ENCODE data around the gene HOXB5. TPM values are rescaled to one million over a fixed set of nuclear protein-coding genes. Genes with fewer than 3 reads are reported as not detected.

The HOXB5 gene
- total RNA-seq, 2 experiments from 2014 or later = not detected

DNA sequence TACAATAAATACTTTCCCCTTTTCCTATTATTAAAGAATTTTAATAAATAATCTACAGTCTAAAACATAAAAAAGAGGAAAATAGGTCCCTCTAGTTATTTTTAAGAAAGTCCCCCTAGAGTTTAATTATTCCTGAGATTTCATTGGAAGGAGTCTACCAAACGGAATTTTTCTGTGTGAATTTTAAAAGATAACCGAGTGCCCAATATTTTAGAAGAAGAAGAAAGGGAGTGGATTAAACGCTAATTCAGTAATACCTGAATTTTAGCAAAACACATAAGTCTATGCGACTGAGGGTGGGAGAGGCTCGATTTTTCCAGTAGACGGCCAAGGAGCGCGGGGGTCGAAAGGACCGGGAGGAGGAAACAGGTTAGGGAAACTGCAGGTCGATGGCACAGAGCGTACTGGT is 50.9 kb downstream of the HOXB5 start:
- no peaks in the 10 kb centered on the region for H3K9me3 Mint-ChIP-seq
- CTCF ChIA-PET = interaction anchor here (1.1 to 1.9 kb wide), 3 partner anchors 35 to 280 kb away, joined by 3 to 5 read pairs (median 3); partner anchors contain the start of gene HOXB4
- POLR2A ChIA-PET = interaction anchor here (1.1 kb wide), 1 partner anchor 30 kb away, joined by 3 read pairs; no protein-coding TSS in a partner anchor
- intact Hi-C loops (cut with micrococcal nuclease) = loop anchor here (5.0 kb wide), 1 partner anchor 35 kb away; the partner anchor contains the start of gene HOXB4
- H3K36me3 Mint-ChIP-seq = peaks cover 11% of the 10 kb centered on the region
- peaks cover 18% of the 10 kb centered on the region for H3K27me3 Mint-ChIP-seq
- no peak for DNase-seq
- H3K27ac Mint-ChIP-seq = peak overlapping the region; percentile 96
- peak overlapping the region; percentile 84 for H3K4me3 Mint-ChIP-seq
- peaks cover 35% of the 10 kb centered on the region for H3K4me1 Mint-ChIP-seq (ENCODE audit: low read depth)

DNA sequence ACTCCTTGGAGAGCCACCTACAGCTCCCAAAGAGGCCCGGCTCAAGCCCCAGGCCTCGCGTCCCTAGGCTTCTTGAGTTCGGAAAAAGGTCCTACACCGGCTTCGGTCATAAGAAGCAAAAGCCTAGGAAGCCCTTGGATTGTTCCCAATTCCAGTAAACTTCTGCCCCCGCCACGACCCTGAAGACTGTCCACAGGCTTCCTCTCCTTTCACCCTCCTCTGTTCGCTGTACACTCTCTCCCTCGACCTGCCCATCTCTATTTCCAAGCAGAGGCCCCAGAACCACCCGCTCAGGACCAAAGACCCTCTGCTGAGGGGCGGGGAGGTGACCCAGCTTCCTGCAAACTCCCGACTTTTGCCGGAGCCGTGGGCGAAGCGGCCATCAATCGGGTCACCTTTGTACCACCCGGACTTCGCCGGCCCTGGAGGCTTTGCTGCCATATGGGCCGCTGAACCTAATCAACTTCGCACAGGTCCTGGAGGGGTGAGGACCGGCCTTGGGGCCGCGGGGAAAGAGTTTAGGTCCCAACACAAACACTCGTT is 51.4 kb downstream of the HOXB5 start:
- peak overlapping the region; percentile 84 for H3K4me3 Mint-ChIP-seq
- intact Hi-C loops (cut with micrococcal nuclease) = loop anchor here (5.0 kb wide), 1 partner anchor 35 kb away; the partner anchor contains the start of gene HOXB4
- H3K27me3 Mint-ChIP-seq = peaks cover 18% of the 10 kb centered on the region
- H3K4me1 Mint-ChIP-seq (ENCODE audit: low read depth) = peaks cover 31% of the 10 kb centered on the region
- peak overlapping the region; percentile 96 for H3K27ac Mint-ChIP-seq
- ChIA-PET CTCF (interaction anchor here (1.1 to 1.9 kb wide), 2 partner anchors 36 to 51 kb away, joined by 3 to 5 read pairs; partner anchors contain the start of gene HOXB4), POLR2A (interaction anchor here (0.9 to 1.1 kb wide), 3 partner anchors 26 to 41 kb away, joined by 3 read pairs; no protein-coding TSS in a partner anchor)
- H3K36me3 Mint-ChIP-seq = peaks cover 11% of the 10 kb centered on the region
- DNase-seq = peak; percentile 31
- H3K9me3 Mint-ChIP-seq = no peaks in the 10 kb centered on the region

DNA sequence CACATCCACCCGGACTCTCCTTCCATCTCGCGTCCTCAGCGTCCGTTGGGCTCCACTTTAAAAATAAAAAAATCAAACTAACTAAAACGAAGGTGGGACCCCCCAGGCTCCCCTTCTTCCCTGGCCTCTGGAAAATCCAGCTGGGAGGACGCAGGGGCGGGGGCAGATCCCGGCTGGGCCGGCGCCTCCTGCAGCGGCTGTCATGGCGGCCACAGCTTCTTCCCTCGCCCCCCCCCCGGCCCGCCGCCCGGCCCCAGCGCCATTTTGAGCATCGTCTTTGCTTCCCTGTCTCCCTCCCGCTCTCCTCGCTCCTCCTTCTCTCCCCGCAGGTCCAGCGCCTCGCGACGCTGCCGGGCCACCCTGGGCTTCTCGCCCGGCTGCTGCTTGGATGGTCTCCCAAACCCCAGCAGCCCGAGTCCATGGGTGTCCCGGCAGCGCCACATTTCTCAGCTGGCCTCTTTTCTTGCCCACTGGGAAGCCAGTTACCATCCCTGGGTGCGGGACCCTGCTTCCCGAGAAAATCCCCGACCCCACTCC is 51.9 kb downstream of the HOXB5 start:
- Mint-ChIP-seq H3K9me3 (no peaks in the 10 kb centered on the region), H3K27ac (peak overlapping the region; percentile 96), H3K4me3 (peak overlapping the region; percentile 84), H3K27me3 (peaks cover 18% of the 10 kb centered on the region), H3K4me1 (ENCODE audit: low read depth) (peaks cover 27% of the 10 kb centered on the region), H3K36me3 (peaks cover 11% of the 10 kb centered on the region)
- peak; percentile 57 for DNase-seq
- ChIA-PET CTCF (interaction anchor here (1.1 to 1.9 kb wide), 2 partner anchors 36 to 51 kb away, joined by 3 to 5 read pairs; partner anchors contain the start of gene HOXB4), POLR2A (interaction anchor here (0.5 to 0.9 kb wide), 3 partner anchors 26 to 210 kb away, joined by 3 read pairs; no protein-coding TSS in a partner anchor)
- intact Hi-C loops (cut with micrococcal nuclease) = loop anchor here (5.0 kb wide), 1 partner anchor 36 kb away; the partner anchor contains the start of gene HOXB4

Small RNAs within 50 kb of the gene (microRNA-seq; reads per million reads assigned to microRNA genes)
- gene MIR196A1 (ENCODE audit: borderline microRNAs expressed, borderline number of aligned reads, borderline replicate concordance) = not detected

Other genes with a start within 250 kb of the HOXB5 start
- 10 to 100 TPM; 71.7 to 77.6 TPM for gene SKAP1, start 163.6 kb downstream of the HOXB5 start, total RNA-seq
- gene HOXB1, start 62.8 kb downstream of the HOXB5 start, total RNA-seq = not detected
- gene HOXB2, start 48.7 kb downstream of the HOXB5 start, total RNA-seq = 10 to 100 TPM; 13.3 to 16.8 TPM
- gene HOXB4, start 15.4 kb downstream of the HOXB5 start, total RNA-seq = 1 to 10 TPM; 2.3 TPM
- gene HOXB3, start 3.5 kb downstream of the HOXB5 start, total RNA-seq = 1 to 10 TPM; 2.6 TPM
- gene HOXB6, start 11.2 kb upstream of the HOXB5 start, total RNA-seq = under 1 TPM; 0.21 to 0.22 TPM
- under 1 TPM; 0.36 to 0.44 TPM for gene HOXB7, start 17.2 kb upstream of the HOXB5 start, total RNA-seq
- gene HOXB8, start 21.5 kb upstream of the HOXB5 start, total RNA-seq = not detected
- 1 to 10 TPM; 1.4 to 1.5 TPM for gene HOXB9, start 32.6 kb upstream of the HOXB5 start, total RNA-seq
- not detected for gene PRAC1, start 128.7 kb upstream of the HOXB5 start, total RNA-seq
- not detected for gene PRAC2, start 129.4 kb upstream of the HOXB5 start, total RNA-seq
- not detected for gene HOXB13, start 135.0 kb upstream of the HOXB5 start, total RNA-seq
- not detected for gene TTLL6, start 223.4 kb upstream of the HOXB5 start, total RNA-seq
- gene CALCOCO2, start 237.3 kb upstream of the HOXB5 start, total RNA-seq = 10 to 100 TPM; 65.1 to 72.1 TPM

All from activated CD4-positive, alpha-beta memory T cell treated with anti-CD3 and anti-CD28 coated beads for 36 hours (primary cell).